Measurements from ENCODE around the gene SEC61A2. TPM values are rescaled to one million over a fixed set of nuclear protein-coding genes. Genes with fewer than 3 reads are reported as not detected.

SEC61A2 gene
- total RNA-seq, 1 donor from 2014 or later, result 9.1 TPM

- TF ChIP-seq CTCF (IDR thresholded peaks at IDR 0.05) (no peak), POLR2AphosphoS5 (IDR thresholded peaks at IDR 0.05; ENCODE audit: insufficient read depth in 1 of 2, low read depth in 1 of 2) (no peak), POLR2A (IDR thresholded peaks at IDR 0.05) (no peak)
- Histone ChIP-seq H3K9me3 (no peaks in the 10 kb centered on the region), H3K36me3 (peaks cover 0 to 56% of the 10 kb centered on the region in 2 donors), H3K4me1 (peaks cover 8% of the 10 kb centered on the region), H3K27ac (no peak overlapping the region), H3K27me3 (no peaks in the 10 kb centered on the region), H3K4me3 (no peak overlapping the region)
- intact Hi-C loops (cut with DNase I), result no loop called here
- no peak for DNase-seq (ENCODE audit: extremely low spot score in 2 of 2)
Measured at GRCh38 chr10:12156367-12157123, 27.1 kb downstream of the SEC61A2 start.

GRCh38 chr10:12158111-12158510 is 28.6 kb downstream of the SEC61A2 start:
- TF ChIP-seq POLR2A (IDR thresholded peaks at IDR 0.05), result no peak
- no peak for TF ChIP-seq POLR2AphosphoS5 (IDR thresholded peaks at IDR 0.05; ENCODE audit: insufficient read depth in 1 of 2, low read depth in 1 of 2)
- no peak for TF ChIP-seq CTCF (IDR thresholded peaks at IDR 0.05)
- H3K9me3 ChIP-seq, result no peaks in the 10 kb centered on the region
- intact Hi-C loops (cut with DNase I), result no loop called here
- H3K27ac ChIP-seq, result no peak overlapping the region
- DNase-seq (ENCODE audit: extremely low spot score in 2 of 2), result no peak
- no peak overlapping the region for H3K4me3 ChIP-seq
- H3K36me3 ChIP-seq, result peaks cover 0 to 67% of the 10 kb centered on the region in 2 donors
- H3K4me1 ChIP-seq, result peaks cover 8% of the 10 kb centered on the region
- no peaks in the 10 kb centered on the region for H3K27me3 ChIP-seq

- no peak overlapping the region for H3K4me3 ChIP-seq
- no peaks in the 10 kb centered on the region for H3K4me1 ChIP-seq
- H3K27me3 ChIP-seq, result no peaks in the 10 kb centered on the region
- no peak for TF ChIP-seq CTCF (IDR thresholded peaks at IDR 0.05)
- no peak for TF ChIP-seq POLR2A (IDR thresholded peaks at IDR 0.05)
- no peak for TF ChIP-seq POLR2AphosphoS5 (IDR thresholded peaks at IDR 0.05; ENCODE audit: insufficient read depth in 1 of 2, low read depth in 1 of 2)
- DNase-seq (ENCODE audit: extremely low spot score in 2 of 2), result no peak
- no peak overlapping the region for H3K27ac ChIP-seq
- intact Hi-C loops (cut with DNase I), result no loop called here
- H3K36me3 ChIP-seq, result peaks cover 0 to 63% of the 10 kb centered on the region in 2 donors
- H3K9me3 ChIP-seq, result no peaks in the 10 kb centered on the region
Measured at GRCh38 chr10:12160664-12161063, 31.2 kb downstream of the SEC61A2 start.

- no peak for DNase-seq (ENCODE audit: extremely low spot score in 2 of 2)
- TF ChIP-seq POLR2A (IDR thresholded peaks at IDR 0.05), result no peak
- TF ChIP-seq POLR2AphosphoS5 (IDR thresholded peaks at IDR 0.05; ENCODE audit: insufficient read depth in 1 of 2, low read depth in 1 of 2), result no peak
- TF ChIP-seq CTCF (IDR thresholded peaks at IDR 0.05), result no peak
- H3K27ac ChIP-seq, result no peak overlapping the region
- H3K9me3 ChIP-seq, result no peaks in the 10 kb centered on the region
- peaks cover 0 to 53% of the 10 kb centered on the region in 2 donors for H3K36me3 ChIP-seq
- H3K27me3 ChIP-seq, result no peaks in the 10 kb centered on the region
- H3K4me1 ChIP-seq, result no peaks in the 10 kb centered on the region
- H3K4me3 ChIP-seq, result no peak overlapping the region
- intact Hi-C loops (cut with DNase I), result no loop called here
Measured at GRCh38 chr10:12162927-12163326, 33.5 kb downstream of the SEC61A2 start.

- H3K27me3 ChIP-seq, result no peaks in the 10 kb centered on the region
- intact Hi-C loops (cut with DNase I), result no loop called here
- no peak for DNase-seq (ENCODE audit: extremely low spot score in 2 of 2)
- H3K36me3 ChIP-seq, result peaks cover 0 to 52% of the 10 kb centered on the region in 2 donors
- no peak overlapping the region for H3K4me3 ChIP-seq
- TF ChIP-seq POLR2A (IDR thresholded peaks at IDR 0.05) (no peak), POLR2AphosphoS5 (IDR thresholded peaks at IDR 0.05; ENCODE audit: insufficient read depth in 1 of 2, low read depth in 1 of 2) (no peak), CTCF (IDR thresholded peaks at IDR 0.05) (no peak)
- H3K9me3 ChIP-seq, result no peaks in the 10 kb centered on the region
- no peak overlapping the region for H3K27ac ChIP-seq
- no peaks in the 10 kb centered on the region for H3K4me1 ChIP-seq
Measured at GRCh38 chr10:12164085-12164484, 34.6 kb downstream of the SEC61A2 start.
